ENCODE results near the gene VDAC1.

The VDAC1 gene

GRCh38 chr5:134019636-134020035 is 14.9 kb upstream of the VDAC1 start:
- Mint-ChIP-seq H3K4me3 (no peak overlapping the region), H3K36me3 (ENCODE audit: low read depth) (no peaks in the 10 kb centered on the region), H3K4me1 (no peaks in the 10 kb centered on the region), H3K27me3 (ENCODE audit: low read depth) (peaks cover 4% of the 10 kb centered on the region), H3K27ac (peak overlapping the region in 2 of 3 experiments; percentile 10 to 43), H3K9me3 (no peaks in the 10 kb centered on the region)
- no peak for TF ChIP-seq CTCF (IDR thresholded peaks at IDR 0.05; ENCODE audit: unreplicated experiment in 3 of 3)

- TF ChIP-seq CTCF (IDR thresholded peaks at IDR 0.05; ENCODE audit: unreplicated experiment in 3 of 3), result no peak
- Mint-ChIP-seq H3K4me3 (no peak overlapping the region), H3K9me3 (no peaks in the 10 kb centered on the region), H3K27me3 (ENCODE audit: low read depth) (peaks cover 4% of the 10 kb centered on the region), H3K36me3 (ENCODE audit: low read depth) (no peaks in the 10 kb centered on the region), H3K4me1 (no peaks in the 10 kb centered on the region), H3K27ac (peak overlapping the region in 2 of 3 experiments; percentile 93 to 94)
Observed at GRCh38 chr5:134018986-134019316, 14.2 kb upstream of the VDAC1 start.

- Mint-ChIP-seq H3K4me1 (no peaks in the 10 kb centered on the region), H3K27ac (peak overlapping the region; percentile 52 to 94 (median 93)), H3K9me3 (no peaks in the 10 kb centered on the region), H3K36me3 (ENCODE audit: low read depth) (no peaks in the 10 kb centered on the region), H3K27me3 (ENCODE audit: low read depth) (peaks cover 4% of the 10 kb centered on the region), H3K4me3 (no peak overlapping the region)
- TF ChIP-seq CTCF (IDR thresholded peaks at IDR 0.05; ENCODE audit: unreplicated experiment in 3 of 3), result no peak
Observed at GRCh38 chr5:134018154-134018985, 13.6 kb upstream of the VDAC1 start.

- no peak for TF ChIP-seq CTCF (IDR thresholded peaks at IDR 0.05; ENCODE audit: unreplicated experiment in 3 of 3)
- Mint-ChIP-seq H3K27me3 (ENCODE audit: low read depth) (peaks cover 7% of the 10 kb centered on the region), H3K27ac (peak overlapping the region; percentile 60 to 82 (median 78)), H3K36me3 (ENCODE audit: low read depth) (no peaks in the 10 kb centered on the region), H3K4me3 (peak overlapping the region; percentile 42 to 76 (median 72)), H3K9me3 (peaks cover 3% of the 10 kb centered on the region), H3K4me1 (peaks cover 24% of the 10 kb centered on the region)
Observed at GRCh38 chr5:134008266-134008749, 3.5 kb upstream of the VDAC1 start.

- peak overlapping the region; percentile 42 to 76 (median 72) for H3K4me3 Mint-ChIP-seq
- H3K4me1 Mint-ChIP-seq, result peaks cover 29% of the 10 kb centered on the region
- H3K27me3 Mint-ChIP-seq (ENCODE audit: low read depth), result peaks cover 7% of the 10 kb centered on the region
- no peak for TF ChIP-seq CTCF (IDR thresholded peaks at IDR 0.05; ENCODE audit: unreplicated experiment in 3 of 3)
- H3K9me3 Mint-ChIP-seq, result peaks cover 3% of the 10 kb centered on the region
- peak overlapping the region; percentile 60 to 82 (median 78) for H3K27ac Mint-ChIP-seq
- H3K36me3 Mint-ChIP-seq (ENCODE audit: low read depth), result no peaks in the 10 kb centered on the region
Observed at GRCh38 chr5:134007581-134008265, 2.9 kb upstream of the VDAC1 start.
